Measurements from ENCODE around the gene NEK1. TPM values are rescaled to one million over a fixed set of nuclear protein-coding genes. Genes with fewer than 3 reads are reported as not detected.

Gene NEK1
- total and polyA plus RNA-seq, 2 of the 8 experiments (the other 6 are each of a cell fraction or from before 2014, with no cell fraction given): 3.9 to 11.7 TPM

DNA sequence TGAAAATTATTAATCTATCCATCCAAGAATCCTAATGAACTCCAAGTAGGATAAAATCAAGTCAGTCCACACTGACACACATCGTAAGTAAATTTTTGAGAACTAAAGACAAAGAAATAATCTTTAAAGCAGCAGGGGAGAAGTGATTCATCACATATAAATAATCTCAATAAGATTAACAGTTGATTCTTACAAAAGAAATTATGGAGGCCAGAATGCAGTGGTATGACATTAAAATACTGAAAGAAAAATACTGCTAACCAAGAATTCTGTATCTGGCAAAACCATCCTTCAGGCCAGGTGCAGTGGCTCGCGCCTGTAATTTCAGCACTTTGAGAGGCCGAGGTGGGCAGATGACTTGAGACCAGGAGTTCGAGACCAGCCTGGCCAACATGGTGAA lies 245.6 kb downstream of the NEK1 start:
- no peak overlapping the region for H2BK120ac ChIP-seq (replicated peaks; ENCODE audit: low read depth, low read length)
- no peaks in the 10 kb centered on the region for H4K20me1 ChIP-seq (replicated peaks in 1 of 2; ENCODE audit: control insufficient read depth in 1 of 2, insufficient read depth in 2 of 2, low read length in 2 of 2)
- H4K8ac ChIP-seq (ENCODE audit: extremely low read depth, insufficient read depth, low read length): no peak overlapping the region
- no peak overlapping the region for H3K14ac ChIP-seq (ENCODE audit: insufficient read length)
- no peak overlapping the region for H3K56ac ChIP-seq (replicated peaks; ENCODE audit: insufficient read length, low read depth, low read length)
- H3K36me3 ChIP-seq (ENCODE audit: control insufficient read depth in 2 of 4, insufficient read depth in 4 of 4, low read length in 3 of 4): no peaks in the 10 kb centered on the region
- H2BK5ac ChIP-seq (ENCODE audit: low read depth, low read length): no peak overlapping the region
- H3K27me3 ChIP-seq (replicated peaks in 1 of 4; ENCODE audit: control insufficient read depth in 3 of 4, extremely low read depth in 1 of 4, insufficient read depth in 3 of 4, low read length in 3 of 4): no peaks in the 10 kb centered on the region
- no peak overlapping the region for H4K91ac ChIP-seq (replicated peaks; ENCODE audit: insufficient read length, low read length)
- no peak overlapping the region for H2BK15ac ChIP-seq (ENCODE audit: low read length)
- H3K9me3 ChIP-seq (ENCODE audit: insufficient read depth in 2 of 2, low read depth in 1 of 2, low read length in 1 of 2): peaks cover 0 to 2% of the 10 kb centered on the region in 2 experiments; a peak in 1 of 4 replicates
- no peak overlapping the region for H3K4me3 ChIP-seq (ENCODE audit: extremely low read depth in 1 of 4, insufficient read depth in 2 of 4, low read depth in 3 of 4, low read length in 4 of 4)
- H2AFZ ChIP-seq (ENCODE audit: low read length): no peak overlapping the region
- H3K23me2 ChIP-seq (ENCODE audit: low read depth, low read length): no peaks in the 10 kb centered on the region
- FAIRE-seq (no peak), DNase-seq (ENCODE audit: low read depth in 1 of 2, low spot score in 2 of 2) (no peak)
- H3K4me1 ChIP-seq (replicated peaks in 1 of 4; ENCODE audit: control insufficient read depth in 3 of 4, insufficient read depth in 4 of 4, low read length in 3 of 4): no peaks in the 10 kb centered on the region
- no peak overlapping the region for H3K4me2 ChIP-seq (ENCODE audit: insufficient read depth in 1 of 2, low read depth in 2 of 2, low read length in 2 of 2)
- no peak overlapping the region for H3K18ac ChIP-seq (ENCODE audit: extremely low read depth, low read length)
- H3K79me1 ChIP-seq (ENCODE audit: low read depth, low read length): no peaks in the 10 kb centered on the region
- POLR2A ChIA-PET (ENCODE audit: partially characterized antibody): no interaction called here
- no peak overlapping the region for H2AK5ac ChIP-seq (ENCODE audit: low read depth, low read length)
- H3K4ac ChIP-seq (replicated peaks; ENCODE audit: insufficient read length, low read depth, low read length): no peak overlapping the region
- CTCF ChIA-PET (ENCODE audit: partially characterized antibody): interaction anchor here (1.4 kb wide), 1 partner anchor 119 kb away, joined by 3 read pairs; no protein-coding TSS in a partner anchor
- H3K9ac ChIP-seq (replicated peaks in 1 of 4; ENCODE audit: extremely low read depth in 1 of 4, low read depth in 3 of 4, low read length in 3 of 4): no peak overlapping the region
- 93% methylated on average over 5 of the region's 5 CpGs; no CpG with 5 or more reads in 1 of the 2 experiments for WGBS, 2 experiments (ENCODE audit: extremely low coverage in 1 of 2, insufficient coverage in 1 of 2, insufficient read length in 1 of 2, insufficient replicate concordance in 2 of 2, low coverage in 1 of 2, low lambda C conversion rate in 2 of 2, missing lambda C conversion rate in 1 of 2)
- H2BK12ac ChIP-seq (ENCODE audit: low read depth, low read length): no peak overlapping the region
- no peak overlapping the region for H2BK20ac ChIP-seq (ENCODE audit: low read length)
- H3K23ac ChIP-seq (ENCODE audit: insufficient read length): no peak overlapping the region
- H3K79me2 ChIP-seq (ENCODE audit: control insufficient read depth in 1 of 2, insufficient read depth in 2 of 2, low read length in 2 of 2): no peaks in the 10 kb centered on the region
- no peak overlapping the region for H3K27ac ChIP-seq (ENCODE audit: low read depth, low read length)
- no peak overlapping the region for H4K5ac ChIP-seq (ENCODE audit: insufficient read length, low read depth, low read length)
- TF ChIP-seq KDM5A (IDR thresholded peaks at IDR 0.05; ENCODE audit: low read length): no peak
- TF ChIP-seq, protein P1, sequence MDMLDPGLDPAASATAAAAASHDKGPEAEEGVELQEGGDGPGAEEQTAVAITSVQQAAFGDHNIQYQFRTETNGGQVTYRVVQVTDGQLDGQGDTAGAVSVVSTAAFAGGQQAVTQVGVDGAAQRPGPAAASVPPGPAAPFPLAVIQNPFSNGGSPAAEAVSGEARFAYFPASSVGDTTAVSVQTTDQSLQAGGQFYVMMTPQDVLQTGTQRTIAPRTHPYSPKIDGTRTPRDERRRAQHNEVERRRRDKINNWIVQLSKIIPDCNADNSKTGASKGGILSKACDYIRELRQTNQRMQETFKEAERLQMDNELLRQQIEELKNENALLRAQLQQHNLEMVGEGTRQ (IDR thresholded peaks at IDR 0.05; ENCODE audit: low read length): no peak
- TF ChIP-seq SP4 (IDR thresholded peaks at IDR 0.05; ENCODE audit: low read length): no peak
- no peak for TF ChIP-seq TCF12 (IDR thresholded peaks at IDR 0.05; ENCODE audit: low read depth, low read length)
- TF ChIP-seq SP2 (IDR thresholded peaks at IDR 0.05; ENCODE audit: low read length): no peak
- TF ChIP-seq, protein P2, sequence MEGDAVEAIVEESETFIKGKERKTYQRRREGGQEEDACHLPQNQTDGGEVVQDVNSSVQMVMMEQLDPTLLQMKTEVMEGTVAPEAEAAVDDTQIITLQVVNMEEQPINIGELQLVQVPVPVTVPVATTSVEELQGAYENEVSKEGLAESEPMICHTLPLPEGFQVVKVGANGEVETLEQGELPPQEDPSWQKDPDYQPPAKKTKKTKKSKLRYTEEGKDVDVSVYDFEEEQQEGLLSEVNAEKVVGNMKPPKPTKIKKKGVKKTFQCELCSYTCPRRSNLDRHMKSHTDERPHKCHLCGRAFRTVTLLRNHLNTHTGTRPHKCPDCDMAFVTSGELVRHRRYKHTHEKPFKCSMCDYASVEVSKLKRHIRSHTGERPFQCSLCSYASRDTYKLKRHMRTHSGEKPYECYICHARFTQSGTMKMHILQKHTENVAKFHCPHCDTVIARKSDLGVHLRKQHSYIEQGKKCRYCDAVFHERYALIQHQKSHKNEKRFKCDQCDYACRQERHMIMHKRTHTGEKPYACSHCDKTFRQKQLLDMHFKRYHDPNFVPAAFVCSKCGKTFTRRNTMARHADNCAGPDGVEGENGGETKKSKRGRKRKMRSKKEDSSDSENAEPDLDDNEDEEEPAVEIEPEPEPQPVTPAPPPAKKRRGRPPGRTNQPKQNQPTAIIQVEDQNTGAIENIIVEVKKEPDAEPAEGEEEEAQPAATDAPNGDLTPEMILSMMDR (IDR thresholded peaks at IDR 0.05; ENCODE audit: control extremely low read depth in 1 of 3, insufficient read depth in 1 of 3, low read depth in 1 of 3, low read length in 3 of 3): no peak
- no peak for TF ChIP-seq SAP30 (IDR thresholded peaks at IDR 0.05; ENCODE audit: insufficient read depth, insufficient replicate concordance, low read length)
- TF ChIP-seq MAFK (IDR thresholded peaks at IDR 0.05; ENCODE audit: low read depth, low read length): no peak
- no peak for TF ChIP-seq CBX5 (IDR thresholded peaks at IDR 0.05; ENCODE audit: low read depth, low read length)
- TF ChIP-seq GABPA (IDR thresholded peaks at IDR 0.05; ENCODE audit: borderline replicate concordance, insufficient read depth, low read length): no peak
- no peak for TF ChIP-seq TAF1 (IDR thresholded peaks at IDR 0.05; ENCODE audit: low read depth, low read length)
- no peak for TF ChIP-seq SIRT6 (IDR thresholded peaks at IDR 0.05; ENCODE audit: low read length)
